HL-60 (cell line): ENCODE results near the gene LAS1L.

Experiments used
- DNase-seq, 2 experiments: peaks; one replicate each; pipeline ENCODE4 v3.0.0-alpha.2; 2010 to 2020; ENCODE audit warnings: low read depth in 1 of 2, low spot score in 1 of 2
- H3K27ac ChIP-seq: fragments of 250-450 bp; sonication (Bioruptor Pico); replicated peaks from 2 replicates; pipeline ENCODE4 v1.5.1; 2020; ENCODE audit warnings: mild to moderate bottlenecking, moderate library complexity
- H3K27me3 ChIP-seq: fragments of 250-450 bp; sonication (Bioruptor Pico); 2 replicates; pipeline ENCODE4 v1.5.1; 2021; ENCODE audit warnings: mild to moderate bottlenecking, moderate library complexity; ENCODE audit not compliant: insufficient read depth, poor library complexity, severe bottlenecking
- H3K4me3 ChIP-seq: replicated peaks from 2 replicates; pipeline ENCODE4 v1.5.1; 2011; ENCODE audit warnings: mild to moderate bottlenecking, control low read depth, low read length; ENCODE audit not compliant: insufficient read depth
- POLR2AphosphoS5 ChIP-seq: IDR thresholded peaks from 2 replicates; pipeline ENCODE4 v1.6.1; 2012; ENCODE audit warnings: low read depth
- SPI1 ChIP-seq: IDR thresholded peaks from 2 replicates; pipeline ENCODE4 v1.6.1; 2012; ENCODE audit warnings: low read depth, mild to moderate bottlenecking, borderline replicate concordance
- TF ChIP-seq, protein P1 (sequence below): IDR thresholded peaks from 2 replicates; pipeline ENCODE4 v1.6.1; 2012; ENCODE audit warnings: low read depth; ENCODE audit not compliant: insufficient replicate concordance
- TF ChIP-seq, protein P2 (sequence below): IDR thresholded peaks from one replicate; pipeline ENCODE4 v1.5.1; 2011; ENCODE audit warnings: low read length, control low read depth, inconsistent platforms; ENCODE audit not compliant: insufficient read depth

Gene LAS1L

DNA sequence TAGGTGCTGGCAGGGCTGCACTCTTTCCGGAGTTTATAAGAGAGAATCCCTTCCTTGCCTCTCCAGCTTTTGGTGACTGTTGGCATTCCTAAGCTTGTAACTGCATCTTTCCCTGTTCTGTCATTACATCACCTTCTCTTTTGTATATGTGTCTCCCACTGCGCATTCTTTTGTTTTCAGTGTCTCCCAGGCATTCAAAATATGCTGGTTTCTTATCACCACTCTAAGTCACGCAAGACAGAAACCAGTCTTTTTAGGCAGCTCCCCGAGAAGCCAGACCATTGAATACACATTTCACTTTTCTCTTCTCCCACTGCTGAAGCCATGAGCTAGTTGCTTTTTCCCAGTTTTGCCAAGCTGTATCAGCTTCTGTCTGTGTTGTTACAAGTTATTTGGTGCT is 71.0 kb downstream of the LAS1L start:
- Histone ChIP-seq H3K27me3 (no peaks in the 10 kb centered on the region), H3K27ac (no peak overlapping the region), H3K4me3 (no peak overlapping the region)
- DNase-seq: no peak
- no peak for TF ChIP-seq SPI1
- TF ChIP-seq, protein P1, sequence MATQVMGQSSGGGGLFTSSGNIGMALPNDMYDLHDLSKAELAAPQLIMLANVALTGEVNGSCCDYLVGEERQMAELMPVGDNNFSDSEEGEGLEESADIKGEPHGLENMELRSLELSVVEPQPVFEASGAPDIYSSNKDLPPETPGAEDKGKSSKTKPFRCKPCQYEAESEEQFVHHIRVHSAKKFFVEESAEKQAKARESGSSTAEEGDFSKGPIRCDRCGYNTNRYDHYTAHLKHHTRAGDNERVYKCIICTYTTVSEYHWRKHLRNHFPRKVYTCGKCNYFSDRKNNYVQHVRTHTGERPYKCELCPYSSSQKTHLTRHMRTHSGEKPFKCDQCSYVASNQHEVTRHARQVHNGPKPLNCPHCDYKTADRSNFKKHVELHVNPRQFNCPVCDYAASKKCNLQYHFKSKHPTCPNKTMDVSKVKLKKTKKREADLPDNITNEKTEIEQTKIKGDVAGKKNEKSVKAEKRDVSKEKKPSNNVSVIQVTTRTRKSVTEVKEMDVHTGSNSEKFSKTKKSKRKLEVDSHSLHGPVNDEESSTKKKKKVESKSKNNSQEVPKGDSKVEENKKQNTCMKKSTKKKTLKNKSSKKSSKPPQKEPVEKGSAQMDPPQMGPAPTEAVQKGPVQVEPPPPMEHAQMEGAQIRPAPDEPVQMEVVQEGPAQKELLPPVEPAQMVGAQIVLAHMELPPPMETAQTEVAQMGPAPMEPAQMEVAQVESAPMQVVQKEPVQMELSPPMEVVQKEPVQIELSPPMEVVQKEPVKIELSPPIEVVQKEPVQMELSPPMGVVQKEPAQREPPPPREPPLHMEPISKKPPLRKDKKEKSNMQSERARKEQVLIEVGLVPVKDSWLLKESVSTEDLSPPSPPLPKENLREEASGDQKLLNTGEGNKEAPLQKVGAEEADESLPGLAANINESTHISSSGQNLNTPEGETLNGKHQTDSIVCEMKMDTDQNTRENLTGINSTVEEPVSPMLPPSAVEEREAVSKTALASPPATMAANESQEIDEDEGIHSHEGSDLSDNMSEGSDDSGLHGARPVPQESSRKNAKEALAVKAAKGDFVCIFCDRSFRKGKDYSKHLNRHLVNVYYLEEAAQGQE: no peak
- TF ChIP-seq, protein P2, sequence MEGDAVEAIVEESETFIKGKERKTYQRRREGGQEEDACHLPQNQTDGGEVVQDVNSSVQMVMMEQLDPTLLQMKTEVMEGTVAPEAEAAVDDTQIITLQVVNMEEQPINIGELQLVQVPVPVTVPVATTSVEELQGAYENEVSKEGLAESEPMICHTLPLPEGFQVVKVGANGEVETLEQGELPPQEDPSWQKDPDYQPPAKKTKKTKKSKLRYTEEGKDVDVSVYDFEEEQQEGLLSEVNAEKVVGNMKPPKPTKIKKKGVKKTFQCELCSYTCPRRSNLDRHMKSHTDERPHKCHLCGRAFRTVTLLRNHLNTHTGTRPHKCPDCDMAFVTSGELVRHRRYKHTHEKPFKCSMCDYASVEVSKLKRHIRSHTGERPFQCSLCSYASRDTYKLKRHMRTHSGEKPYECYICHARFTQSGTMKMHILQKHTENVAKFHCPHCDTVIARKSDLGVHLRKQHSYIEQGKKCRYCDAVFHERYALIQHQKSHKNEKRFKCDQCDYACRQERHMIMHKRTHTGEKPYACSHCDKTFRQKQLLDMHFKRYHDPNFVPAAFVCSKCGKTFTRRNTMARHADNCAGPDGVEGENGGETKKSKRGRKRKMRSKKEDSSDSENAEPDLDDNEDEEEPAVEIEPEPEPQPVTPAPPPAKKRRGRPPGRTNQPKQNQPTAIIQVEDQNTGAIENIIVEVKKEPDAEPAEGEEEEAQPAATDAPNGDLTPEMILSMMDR: no peak
- no peak for TF ChIP-seq POLR2AphosphoS5
